CD4-positive, alpha-beta memory T cell (primary cell): ENCODE data around the gene COMMD4. TPM values are rescaled to one million over a fixed set of nuclear protein-coding genes. Genes with fewer than 3 reads are reported as not detected.
A peak's percentile ranks its signal among the peaks of the same experiment; 100 is the strongest.

Source experiments
- CTCF ChIA-PET: fragments of 350-600 bp; sonication (Branson Sonifier 250); formaldehyde crosslinking; loops from one replicate; lab custom pipeline; 2021; ENCODE audit warnings: inconsistent platforms; ENCODE audit not compliant: partially characterized antibody; lab: Charles Lee
- POLR2A ChIA-PET: fragments of 350-600 bp; sonication (Branson Sonifier 250); formaldehyde crosslinking; loops from one replicate; lab custom pipeline; 2021; ENCODE audit not compliant: partially characterized antibody; lab: Charles Lee
- DNase-seq, 5 donors: peaks; one replicate each; pipeline versions ENCODE4 v3.0.0 to v3.0.0-alpha.2; 2020 to 2022; ENCODE audit warnings: mixed read lengths in 1 of 5
- H3K27ac ChIP-seq: one replicate; pipeline ENCODE4 v1.7.0; 2013; ENCODE audit warnings: low read depth, low read length
- H3K27me3 ChIP-seq: 2 replicates; pipeline ENCODE4 v1.7.0; 2013; ENCODE audit warnings: mild to moderate bottlenecking, low read length, moderate library complexity; ENCODE audit not compliant: insufficient read depth
- H3K36me3 ChIP-seq: 2 replicates; pipeline ENCODE4 v1.7.0; 2013; ENCODE audit warnings: mild to moderate bottlenecking, low read length, moderate library complexity; ENCODE audit not compliant: insufficient read depth
- H3K4me1 ChIP-seq: 2 replicates; pipeline ENCODE4 v1.7.0; 2013; ENCODE audit warnings: mild to moderate bottlenecking, low read length, moderate library complexity; ENCODE audit not compliant: insufficient read depth
- H3K4me3 ChIP-seq, 2 donors: one replicate each; pipeline ENCODE4 v1.7.0; 2013; ENCODE audit warnings: low read length in 2 of 2, mild to moderate bottlenecking in 1 of 2
- H3K9me3 ChIP-seq, 2 donors: one replicate each; pipeline ENCODE4 v1.7.0; 2013; ENCODE audit warnings: low read length in 2 of 2, control low read depth in 1 of 2; ENCODE audit not compliant: control insufficient read depth in 1 of 2
- H3K27ac Mint-ChIP-seq, 7 donors: one replicate each; pipeline ENCODE4 v1.8.0; 2020 to 2021; ENCODE audit warnings: mixed read lengths in 7 of 7, mild to moderate bottlenecking in 6 of 7, inconsistent platforms in 3 of 7, moderate library complexity in 3 of 7
- H3K27me3 Mint-ChIP-seq, 2 donors: one replicate each; pipeline ENCODE4 v1.8.0; 2020 to 2021; ENCODE audit warnings: mixed read lengths in 2 of 2
- H3K36me3 Mint-ChIP-seq, 2 donors: one replicate each; pipeline ENCODE4 v1.8.0; 2020 to 2021; ENCODE audit warnings: mixed read lengths in 2 of 2, inconsistent platforms in 1 of 2, mild to moderate bottlenecking in 1 of 2
- H3K4me1 Mint-ChIP-seq, 4 donors: one replicate each; pipeline ENCODE4 v1.8.0; 2020 to 2021; ENCODE audit warnings: mixed read lengths in 4 of 4, mild to moderate bottlenecking in 1 of 4
- H3K4me3 Mint-ChIP-seq, 8 donors: one replicate each; pipeline ENCODE4 v1.8.0; 2020 to 2021; ENCODE audit warnings: mixed read lengths in 8 of 8, mild to moderate bottlenecking in 7 of 8, moderate library complexity in 6 of 8, inconsistent platforms in 3 of 8
- H3K9me3 Mint-ChIP-seq, 8 donors: one replicate each; pipeline ENCODE4 v1.8.0; 2020 to 2021; ENCODE audit warnings: mixed read lengths in 8 of 8, mild to moderate bottlenecking in 5 of 8, inconsistent platforms in 3 of 8, moderate library complexity in 1 of 8
- intact Hi-C: fragments of 100-400 bp; cut with micrococcal nuclease; formaldehyde crosslinking; loops from one replicate; pipeline ENCODE4 v1.15.1; 2023
- polyA plus RNA-seq, 2 donors: library from polyadenylated mRNA; unstranded; fragments of 300-500 nt; fragmentation: Illumina TruSeq; gene quantifications; one replicate each; pipeline ENCODE4 v1.2.3, GENCODE V29; 2021
- total RNA-seq, 2 experiments: library from RNA; stranded (reverse); gene quantifications; one replicate each; pipeline ENCODE4 v1.2.3, GENCODE V29; 2021

The COMMD4 gene
- total and polyA plus RNA-seq, 4 experiments from 2014 or later: 33.9 to 45.6 (median 38.7) TPM

GRCh38 chr15:75349851-75350588 is 14.2 kb downstream of the COMMD4 start:
- Histone ChIP-seq H3K4me1 (peaks cover 36% of the 10 kb centered on the region), H3K9me3 (peaks cover 6 to 7% of the 10 kb centered on the region in 2 donors), H3K27me3 (no peaks in the 10 kb centered on the region), H3K4me3 (peak overlapping the region in 1 of 2 donors; percentile 11), H3K27ac (peak overlapping the region; percentile 53), H3K36me3 (no peaks in the 10 kb centered on the region)
- H3K4me1 Mint-ChIP-seq: peaks cover 14 to 38% (median 27%) of the 10 kb centered on the region in 4 donors
- intact Hi-C loops: loop anchor here (1.0 to 5.0 kb wide), 2 partner anchors 17 to 102 kb away; partner anchors contain the start of gene SIN3A
- peaks cover 0 to 30% (median 9%) of the 10 kb centered on the region in 8 donors for H3K9me3 Mint-ChIP-seq
- ChIA-PET POLR2A (interaction anchor here (1.0 to 10.1 kb wide), 6 partner anchors 14 to 298 kb away, joined by 3 to 148 read pairs (median 4); partner anchors contain the start of genes COMMD4, MAN2C1 and SNX33), CTCF (interaction anchor here (1.4 kb wide), 1 partner anchor 18 kb away, joined by 8 read pairs; the partner anchor contains the start of gene MAN2C1)
- peak overlapping the region; percentile 35 to 83 (median 75) for H3K4me3 Mint-ChIP-seq
- H3K27ac Mint-ChIP-seq: peak overlapping the region; percentile 91 to 100 (median 100)
- peak; percentile 90 to 93 (median 92) for DNase-seq
- peaks cover 3 to 12% of the 10 kb centered on the region in 2 donors for H3K36me3 Mint-ChIP-seq
- H3K27me3 Mint-ChIP-seq: no peaks in the 10 kb centered on the region

DNA sequence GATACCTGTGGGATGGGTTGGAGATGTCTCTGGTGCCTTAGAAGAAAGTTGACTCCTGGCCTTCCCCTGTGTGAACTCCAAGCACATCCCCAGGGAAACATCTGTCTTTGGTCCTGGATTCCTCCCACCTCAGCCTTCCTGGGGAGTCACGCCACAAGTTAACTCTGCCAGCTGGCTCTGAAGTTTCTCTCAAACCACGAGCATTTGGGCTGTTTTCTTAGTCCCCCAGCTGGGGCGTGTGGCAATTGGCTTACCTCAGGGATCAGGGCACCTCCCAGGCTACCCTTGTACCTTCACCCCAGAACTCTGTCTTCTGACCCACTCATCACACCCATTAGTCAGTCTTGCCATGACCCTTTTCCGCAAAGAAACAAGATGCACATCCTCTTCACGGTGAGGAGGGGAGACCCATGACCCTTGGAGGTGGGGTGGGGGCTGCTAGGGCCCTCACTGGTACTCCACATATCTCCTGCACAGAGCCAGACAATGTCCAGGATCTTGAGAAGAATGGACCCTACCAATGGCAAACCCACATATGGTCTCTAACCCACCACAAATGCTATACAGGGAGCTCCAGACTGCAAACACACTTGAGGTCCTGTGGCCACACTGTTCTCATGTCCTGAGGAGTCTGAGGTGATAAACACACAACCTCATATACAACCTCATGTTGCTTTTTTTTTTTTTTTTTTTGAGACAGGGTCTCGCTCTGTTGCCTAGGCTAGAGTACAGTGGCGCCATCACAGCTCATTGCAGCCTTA is 14.9 kb downstream of the COMMD4 start:
- Mint-ChIP-seq H3K36me3 (peaks cover 3 to 13% of the 10 kb centered on the region in 2 donors), H3K4me3 (peak overlapping the region in 3 of 8 donors; percentile 7 to 82 (median 77)), H3K9me3 (peaks cover 0 to 30% (median 9%) of the 10 kb centered on the region in 8 donors), H3K27ac (peak overlapping the region; percentile 91 to 100 (median 100)), H3K27me3 (no peaks in the 10 kb centered on the region), H3K4me1 (peaks cover 14 to 35% (median 26%) of the 10 kb centered on the region in 4 donors)
- H3K27ac ChIP-seq: peak overlapping the region; percentile 53
- CTCF ChIA-PET: interaction anchor here (0.6 kb wide), 1 partner anchor 283 kb away, joined by 3 read pairs; no protein-coding TSS in a partner anchor
- POLR2A ChIA-PET: interaction anchor here (0.6 to 10.1 kb wide), 5 partner anchors 13 to 1933 kb away, joined by 3 to 148 read pairs (median 4); partner anchors contain the start of genes MAN2C1 and SNX33
- intact Hi-C loops: loop anchor here (1.0 to 5.0 kb wide), 2 partner anchors 17 to 102 kb away; partner anchors contain the start of gene SIN3A
- no peaks in the 10 kb centered on the region for H3K27me3 ChIP-seq
- no peak overlapping the region for H3K4me3 ChIP-seq
- DNase-seq: no peak
- peaks cover 36% of the 10 kb centered on the region for H3K4me1 ChIP-seq
- peaks cover 6 to 7% of the 10 kb centered on the region in 2 donors for H3K9me3 ChIP-seq
- H3K36me3 ChIP-seq: no peaks in the 10 kb centered on the region

DNA sequence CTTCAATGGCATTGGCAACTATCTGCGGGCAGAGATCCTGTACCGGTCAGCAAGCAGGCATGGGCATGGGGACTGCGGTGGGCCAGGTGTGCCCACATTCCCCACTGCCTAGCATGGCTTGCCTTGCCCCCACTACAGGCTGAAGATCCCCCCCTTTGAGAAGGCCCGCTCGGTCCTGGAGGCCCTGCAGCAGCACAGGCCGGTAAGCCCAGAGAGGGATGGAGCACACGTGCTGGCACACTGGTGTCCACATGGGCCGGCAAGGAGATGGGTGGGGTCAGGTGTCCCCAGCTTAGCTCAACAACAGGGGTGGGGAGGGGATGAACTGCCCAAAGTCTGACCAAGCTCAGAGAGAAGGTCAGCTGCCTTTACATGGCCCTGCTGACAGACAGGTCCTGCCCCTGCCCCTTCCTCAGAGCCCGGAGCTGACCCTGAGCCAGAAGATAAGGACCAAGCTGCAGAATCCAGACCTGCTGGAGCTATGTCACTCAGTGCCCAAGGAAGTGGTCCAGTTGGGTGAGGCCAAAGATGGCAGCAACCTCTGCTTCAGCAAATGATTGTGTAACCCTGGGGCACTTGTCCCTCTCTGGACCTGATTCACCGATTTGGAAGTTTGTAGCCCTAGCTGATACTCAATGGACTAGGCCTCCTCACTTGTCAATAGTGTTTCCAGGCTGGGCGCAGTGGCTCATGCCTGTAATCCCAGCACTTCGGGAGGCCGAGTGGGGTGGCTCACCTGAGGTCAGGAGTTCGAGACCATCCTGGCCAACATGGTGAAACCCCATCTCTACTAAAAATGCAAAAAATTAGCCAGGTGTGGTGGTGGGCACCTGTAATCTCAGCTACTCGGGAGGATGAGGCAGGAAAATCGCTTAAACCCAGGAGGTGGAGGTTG is 16.6 kb downstream of the COMMD4 start:
- peaks cover 8 to 28% (median 18%) of the 10 kb centered on the region in 4 donors for H3K4me1 Mint-ChIP-seq
- CTCF ChIA-PET: interaction anchor here (1.1 to 2.8 kb wide), 2 partner anchors 16 to 288 kb away, joined by 4 to 17 read pairs; partner anchors contain the start of genes IMP3 and MAN2C1
- H3K27me3 Mint-ChIP-seq: no peaks in the 10 kb centered on the region
- POLR2A ChIA-PET: interaction anchor here (10.1 kb wide), 1 partner anchor 15 kb away, joined by 148 read pairs; the partner anchor contains the start of gene MAN2C1
- H3K36me3 Mint-ChIP-seq: peaks cover 3 to 17% of the 10 kb centered on the region in 2 donors
- peaks cover 29% of the 10 kb centered on the region for H3K4me1 ChIP-seq
- no peak overlapping the region for H3K4me3 ChIP-seq
- H3K4me3 Mint-ChIP-seq: no peak overlapping the region
- peaks cover 6 to 7% of the 10 kb centered on the region in 2 donors for H3K9me3 ChIP-seq
- H3K27me3 ChIP-seq: no peaks in the 10 kb centered on the region
- peaks cover 0 to 28% (median 9%) of the 10 kb centered on the region in 8 donors for H3K9me3 Mint-ChIP-seq
- intact Hi-C loops: loop anchor here (5.0 kb wide), 1 partner anchor 100 kb away; the partner anchor contains the start of gene SIN3A
- no peak overlapping the region for H3K27ac ChIP-seq
- no peak for DNase-seq
- no peaks in the 10 kb centered on the region for H3K36me3 ChIP-seq
- H3K27ac Mint-ChIP-seq: peak overlapping the region; percentile 17 to 99 (median 69)

- no peak overlapping the region for H3K4me3 ChIP-seq
- no peak for DNase-seq
- H3K4me1 ChIP-seq: peaks cover 24% of the 10 kb centered on the region
- Mint-ChIP-seq H3K27me3 (no peaks in the 10 kb centered on the region), H3K27ac (peak overlapping the region in 4 of 7 donors; percentile 36 to 68 (median 50)), H3K4me1 (peaks cover 8 to 24% (median 16%) of the 10 kb centered on the region in 4 donors), H3K9me3 (peaks cover 0 to 25% (median 9%) of the 10 kb centered on the region in 8 donors), H3K36me3 (peaks cover 3 to 23% of the 10 kb centered on the region in 2 donors), H3K4me3 (peak overlapping the region in 1 of 8 donors; percentile 27)
- POLR2A ChIA-PET: interaction anchor here (1.3 to 10.1 kb wide), 3 partner anchors 14 to 294 kb away, joined by 3 to 148 read pairs (median 5); partner anchors contain the start of genes IMP3, MAN2C1 and SNX33
- intact Hi-C loops: loop anchor here (5.0 kb wide), 1 partner anchor 99 kb away; the partner anchor contains the start of gene SIN3A
- H3K27me3 ChIP-seq: no peaks in the 10 kb centered on the region
- H3K27ac ChIP-seq: no peak overlapping the region
- H3K9me3 ChIP-seq: peaks cover 6 to 7% of the 10 kb centered on the region in 2 donors
- CTCF ChIA-PET: interaction anchor here (2.8 kb wide), 1 partner anchor 15 kb away, joined by 17 read pairs; the partner anchor contains the start of gene MAN2C1
- peaks cover 8% of the 10 kb centered on the region for H3K36me3 ChIP-seq
These were observed 17.7 kb downstream of the COMMD4 start for GRCh38 chr15:75353604-75354003.

GRCh38 chr15:75354454-75354853 is 18.6 kb downstream of the COMMD4 start:
- H3K4me1 ChIP-seq: peaks cover 15% of the 10 kb centered on the region
- peak overlapping the region in 2 of 7 donors; percentile 42 to 53 for H3K27ac Mint-ChIP-seq
- H3K4me1 Mint-ChIP-seq: peaks cover 8 to 19% (median 12%) of the 10 kb centered on the region in 4 donors
- H3K36me3 ChIP-seq: peaks cover 14% of the 10 kb centered on the region
- peaks cover under 1 to 3% of the 10 kb centered on the region in 2 donors for H3K9me3 ChIP-seq
- H3K27me3 Mint-ChIP-seq: no peaks in the 10 kb centered on the region
- H3K4me3 Mint-ChIP-seq: no peak overlapping the region
- peaks cover 3 to 27% of the 10 kb centered on the region in 2 donors for H3K36me3 Mint-ChIP-seq
- H3K4me3 ChIP-seq: no peak overlapping the region
- no peaks in the 10 kb centered on the region for H3K27me3 ChIP-seq
- H3K9me3 Mint-ChIP-seq: peaks cover 0 to 19% (median 7%) of the 10 kb centered on the region in 8 donors
- ChIA-PET CTCF (interaction anchor here (2.8 kb wide), 1 partner anchor 14 kb away, joined by 17 read pairs; the partner anchor contains the start of gene MAN2C1), POLR2A (interaction anchor here (1.3 to 10.1 kb wide), 3 partner anchors 13 to 293 kb away, joined by 3 to 148 read pairs (median 5); partner anchors contain the start of genes IMP3, MAN2C1 and SNX33)
- DNase-seq: no peak
- H3K27ac ChIP-seq: no peak overlapping the region
- intact Hi-C loops: loop anchor here (5.0 kb wide), 1 partner anchor 98 kb away; the partner anchor contains the start of gene SIN3A
